OCI-LY1 (cell line): ENCODE measurements around the gene PARVA.

Experiments used
- H2AFZ ChIP-seq: fragments of 200-600 bp; sonication (generic), shearing (Covaris generic); 2 replicates; pipeline ENCODE4 v1.6.0; 2014; ENCODE audit warnings: antibody characterized with exemption, mild to moderate bottlenecking, low read length
- H3F3A ChIP-seq: fragments of 200-600 bp; sonication (generic), shearing (Covaris generic); 2 replicates; pipeline ENCODE4 v1.6.0; 2014; ENCODE audit warnings: mild to moderate bottlenecking, antibody characterized with exemption, low read length, moderate library complexity; ENCODE audit not compliant: insufficient read depth
- H3K27ac ChIP-seq: fragments of 200-600 bp; sonication (generic); 2 replicates; pipeline ENCODE4 v1.5.1; 2014; ENCODE audit warnings: low read length, mixed run types, mild to moderate bottlenecking, low read depth; ENCODE audit not compliant: poor library complexity, severe bottlenecking
- H3K27me3 ChIP-seq: fragments of 200-600 bp; sonication (generic); 2 replicates; pipeline ENCODE4 v1.6.0; 2014; ENCODE audit warnings: antibody characterized with exemption, mild to moderate bottlenecking, low read length, moderate library complexity; ENCODE audit not compliant: insufficient read depth
- H3K36me3 ChIP-seq: fragments of 200-600 bp; sonication (generic); 2 replicates; pipeline ENCODE4 v1.6.1; 2014; ENCODE audit warnings: mild to moderate bottlenecking, antibody characterized with exemption, low read length, moderate library complexity, mixed read lengths; ENCODE audit not compliant: insufficient read depth
- H3K4me1 ChIP-seq: fragments of 200-600 bp; sonication (generic); 2 replicates; pipeline ENCODE4 v1.5.1; 2014; ENCODE audit warnings: mild to moderate bottlenecking, low read length, moderate library complexity; ENCODE audit not compliant: insufficient read depth, severe bottlenecking
- H3K4me2 ChIP-seq: fragments of 200-600 bp; sonication (generic), shearing (Covaris generic); 2 replicates; pipeline ENCODE4 v1.6.1; 2014; ENCODE audit warnings: low read length
- H3K4me3 ChIP-seq: fragments of 200-600 bp; sonication (generic); 2 replicates; pipeline ENCODE4 v1.5.1; 2014; ENCODE audit warnings: low read length, low read depth, mild to moderate bottlenecking, mixed read lengths; ENCODE audit not compliant: poor library complexity, severe bottlenecking
- H3K79me2 ChIP-seq: fragments of 200-600 bp; shearing (Covaris generic); 2 replicates; pipeline ENCODE4 v1.6.1; 2016; ENCODE audit warnings: mixed run types, low read length, mixed read lengths; ENCODE audit not compliant: insufficient read depth
- H3K9ac ChIP-seq: fragments of 200-600 bp; sonication (generic), shearing (Covaris generic); 2 replicates; pipeline ENCODE4 v1.6.1; 2014; ENCODE audit warnings: mild to moderate bottlenecking, low read length, mixed read lengths
- H3K9me2 ChIP-seq: fragments of 200-600 bp; sonication (generic), shearing (Covaris generic); 2 replicates; pipeline ENCODE4 v1.6.1; 2014; ENCODE audit warnings: low read depth, mild to moderate bottlenecking, low read length, mixed read lengths
- H3K9me3 ChIP-seq: fragments of 200-600 bp; shearing (Covaris generic); 2 replicates; pipeline ENCODE4 v1.6.1; 2014; ENCODE audit warnings: low read length, mixed read lengths
- H4K20me1 ChIP-seq: fragments of 200-600 bp; sonication (generic), shearing (Covaris generic); 2 replicates; pipeline ENCODE4 v1.6.0; 2016; ENCODE audit warnings: mild to moderate bottlenecking, low read length; ENCODE audit not compliant: insufficient read depth
- CTCF ChIP-seq: fragments of 200-600 bp; sonication (generic), shearing (Covaris generic); IDR thresholded peaks from 2 replicates; pipeline ENCODE4 v1.5.1; 2017; ENCODE audit warnings: mild to moderate bottlenecking, antibody characterized with exemption, low read length, moderate library complexity, mixed read lengths
- EZH2 ChIP-seq: fragments of 200-600 bp; sonication (generic), shearing (Covaris generic); IDR thresholded peaks from 2 replicates; pipeline ENCODE4 v1.8.0; 2017; ENCODE audit warnings: borderline replicate concordance, mixed run types, mild to moderate bottlenecking, antibody characterized with exemption, low read length, moderate library complexity, mixed read lengths

Gene PARVA

GRCh38 chr11:12451179-12451814 is 73.9 kb downstream of the PARVA start:
- no peaks in the 10 kb centered on the region for H4K20me1 ChIP-seq
- H3K9me3 ChIP-seq = no peaks in the 10 kb centered on the region
- H3K27ac ChIP-seq = no peak overlapping the region
- no peaks in the 10 kb centered on the region for H3K4me1 ChIP-seq
- no peaks in the 10 kb centered on the region for H3K79me2 ChIP-seq
- no peaks in the 10 kb centered on the region for H3K36me3 ChIP-seq
- H3K9ac ChIP-seq = no peak overlapping the region
- no peaks in the 10 kb centered on the region for H3K9me2 ChIP-seq
- no peaks in the 10 kb centered on the region for H3F3A ChIP-seq
- H3K4me3 ChIP-seq = no peak overlapping the region
- no peak overlapping the region for H2AFZ ChIP-seq
- H3K27me3 ChIP-seq = no peaks in the 10 kb centered on the region
- no peak for TF ChIP-seq EZH2
- TF ChIP-seq CTCF = no peak
- H3K4me2 ChIP-seq = no peak overlapping the region

GRCh38 chr11:12453243-12453642 is 75.9 kb downstream of the PARVA start:
- Histone ChIP-seq H3F3A (no peaks in the 10 kb centered on the region), H3K4me3 (no peak overlapping the region), H3K9me3 (no peaks in the 10 kb centered on the region), H3K36me3 (no peaks in the 10 kb centered on the region), H2AFZ (no peak overlapping the region), H3K9ac (no peak overlapping the region), H3K79me2 (no peaks in the 10 kb centered on the region), H3K9me2 (no peaks in the 10 kb centered on the region), H3K4me2 (no peak overlapping the region), H3K27me3 (no peaks in the 10 kb centered on the region), H4K20me1 (no peaks in the 10 kb centered on the region), H3K4me1 (no peaks in the 10 kb centered on the region), H3K27ac (no peak overlapping the region)
- TF ChIP-seq CTCF = no peak
- TF ChIP-seq EZH2 = no peak

GRCh38 chr11:12454782-12455181 is 77.4 kb downstream of the PARVA start:
- no peak overlapping the region for H3K9ac ChIP-seq
- no peak overlapping the region for H3K27ac ChIP-seq
- H4K20me1 ChIP-seq = no peaks in the 10 kb centered on the region
- H3K4me3 ChIP-seq = no peak overlapping the region
- no peak overlapping the region for H3K4me2 ChIP-seq
- H3K36me3 ChIP-seq = no peaks in the 10 kb centered on the region
- H3K79me2 ChIP-seq = no peaks in the 10 kb centered on the region
- no peaks in the 10 kb centered on the region for H3K9me2 ChIP-seq
- no peaks in the 10 kb centered on the region for H3K4me1 ChIP-seq
- no peaks in the 10 kb centered on the region for H3K9me3 ChIP-seq
- no peaks in the 10 kb centered on the region for H3F3A ChIP-seq
- H2AFZ ChIP-seq = no peak overlapping the region
- no peak for TF ChIP-seq CTCF
- no peak for TF ChIP-seq EZH2
- no peaks in the 10 kb centered on the region for H3K27me3 ChIP-seq
